HG03521 (cell line): ENCODE results near the gene BRAP.
"Not testable (repeated sequence)": the region's sequence is repeated elsewhere in the genome, so short reads cannot be mapped to it uniquely, and the experiment has no call there.

Experiments
- ATAC-seq: cut with Tn5 transposase; IDR thresholded peaks from one replicate; pipeline ENCODE4 v1.9.1; 2021; ENCODE audit warnings: mild to moderate bottlenecking, moderate library complexity; ENCODE audit not compliant: unreplicated experiment

The BRAP gene

DNA sequence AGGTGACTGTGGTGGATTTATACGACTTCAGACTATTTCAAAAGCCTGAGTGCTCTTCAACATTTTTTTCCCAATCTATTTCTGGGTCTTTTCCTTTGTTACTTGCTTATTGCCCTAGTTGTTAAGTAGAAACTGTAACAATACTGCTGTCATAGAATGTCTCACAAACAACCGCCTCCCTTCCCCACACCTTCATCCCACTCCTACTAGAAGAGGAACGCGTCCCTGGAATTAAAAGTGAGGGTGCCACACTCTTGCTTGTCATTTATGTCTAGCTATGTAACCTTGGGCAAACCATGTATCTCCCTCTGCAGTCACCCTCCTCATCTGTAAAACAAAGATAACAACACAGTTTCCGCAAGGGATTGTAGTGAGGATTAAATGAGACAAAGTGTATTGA is 8.6 kb downstream of the BRAP start:
- ATAC-seq: no peak

DNA sequence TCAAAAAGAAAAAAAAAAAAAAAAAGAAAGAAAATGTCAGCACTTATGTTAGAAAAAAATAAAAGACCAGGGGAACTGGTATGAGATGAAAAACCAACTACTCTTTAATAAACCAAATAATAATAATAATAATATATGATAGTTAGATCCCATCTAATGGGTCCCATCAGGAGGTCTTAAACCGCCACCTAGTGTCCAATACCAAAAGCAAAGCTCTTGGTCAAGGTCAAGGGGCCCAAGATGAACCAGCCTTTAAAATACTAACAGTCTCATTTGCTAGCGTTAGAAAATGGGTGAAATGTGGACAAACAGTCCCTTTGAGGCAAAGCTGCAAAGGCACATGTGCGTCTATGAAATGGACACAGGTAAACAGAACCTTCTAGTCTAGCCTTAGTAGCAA is 12.3 kb downstream of the BRAP start:
- ATAC-seq: no peak

DNA sequence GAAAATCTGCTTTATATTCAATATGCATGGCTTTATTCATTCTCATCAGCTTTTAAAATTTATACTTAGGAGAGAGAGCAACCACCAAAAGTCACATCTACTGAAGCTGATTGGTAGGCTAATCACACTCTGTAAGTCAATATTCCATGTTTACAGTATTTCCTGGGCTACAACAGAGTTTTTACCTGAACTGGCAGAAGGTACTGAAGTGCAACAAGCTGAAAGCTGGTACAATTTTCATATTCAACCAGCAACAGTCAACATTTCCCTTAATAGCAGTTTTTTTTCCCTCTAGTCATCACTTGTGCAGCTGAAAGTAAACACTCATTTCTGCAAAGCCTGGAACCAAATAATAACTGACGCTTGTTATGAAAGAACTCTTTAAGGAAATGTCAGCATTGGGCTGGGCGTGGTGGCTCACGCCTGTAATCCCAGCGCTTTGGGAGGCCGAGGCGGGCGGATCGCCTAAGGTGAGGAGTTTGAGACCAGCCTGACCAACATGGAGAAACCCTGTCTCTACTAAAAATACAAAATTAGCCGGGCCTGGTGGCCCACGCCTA is 12.9 kb downstream of the BRAP start:
- no peak for ATAC-seq

DNA sequence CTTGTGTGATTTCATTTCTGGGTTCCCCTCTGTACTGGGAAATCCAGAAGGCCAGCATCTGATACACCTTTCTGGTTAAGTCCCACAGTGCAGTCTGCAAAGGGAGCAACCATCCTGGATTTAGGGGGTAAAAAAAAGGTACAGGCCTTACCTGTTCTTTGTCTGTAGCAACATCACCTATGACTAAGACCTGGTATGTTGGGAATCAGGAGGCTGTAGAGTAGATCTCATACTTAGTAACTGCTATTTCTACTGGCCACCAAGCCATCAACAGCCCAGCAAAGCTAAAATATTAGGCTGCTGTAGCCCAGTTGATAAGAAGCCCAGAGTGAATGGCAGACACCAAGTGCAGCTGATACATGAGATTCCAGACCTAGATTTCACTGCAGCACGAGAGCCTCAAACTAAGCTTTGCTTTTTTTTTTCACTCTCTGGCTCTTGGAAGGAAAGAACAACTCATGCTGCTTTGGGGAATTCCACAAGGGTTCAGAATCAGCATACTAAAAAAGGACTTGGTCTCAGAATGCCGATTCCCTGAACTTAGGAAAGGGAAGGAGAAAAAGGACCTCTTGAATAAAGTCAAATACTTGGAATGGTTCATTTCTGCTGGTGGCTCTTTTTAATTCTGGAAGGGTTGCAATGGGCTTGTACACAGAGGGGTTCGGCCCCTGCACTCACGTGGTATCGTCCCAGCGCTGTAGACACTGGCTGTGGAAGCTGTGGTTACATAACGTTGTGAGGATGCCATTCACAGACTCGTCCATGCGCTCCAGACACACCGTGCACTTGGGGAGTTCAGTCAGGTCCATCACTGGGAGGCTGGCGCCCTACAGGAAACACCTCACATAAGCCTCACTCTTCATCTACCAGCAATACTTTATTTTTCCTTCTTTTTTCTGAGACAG is 20.5 kb downstream of the BRAP start:
- no peak for ATAC-seq

DNA sequence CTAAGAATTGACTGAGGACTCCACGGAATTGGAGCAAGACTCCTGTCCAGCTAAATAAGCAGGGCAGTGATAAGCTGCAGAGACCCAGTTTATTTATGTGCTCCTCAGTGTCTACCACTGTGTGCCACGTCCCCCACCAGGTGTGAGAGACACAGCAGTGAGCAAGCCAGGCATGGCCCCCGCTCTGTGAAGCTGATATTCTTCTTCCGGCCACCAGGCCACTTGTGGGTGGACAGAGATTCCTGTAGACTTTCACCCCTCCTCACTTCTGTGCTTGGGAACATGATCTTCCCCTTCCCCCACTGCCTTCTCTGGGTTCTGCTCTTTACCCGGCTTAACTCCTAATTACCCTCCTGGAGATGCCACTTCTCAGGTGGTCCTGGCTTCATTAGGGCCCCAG is 21.3 kb downstream of the BRAP start:
- no peak for ATAC-seq

DNA sequence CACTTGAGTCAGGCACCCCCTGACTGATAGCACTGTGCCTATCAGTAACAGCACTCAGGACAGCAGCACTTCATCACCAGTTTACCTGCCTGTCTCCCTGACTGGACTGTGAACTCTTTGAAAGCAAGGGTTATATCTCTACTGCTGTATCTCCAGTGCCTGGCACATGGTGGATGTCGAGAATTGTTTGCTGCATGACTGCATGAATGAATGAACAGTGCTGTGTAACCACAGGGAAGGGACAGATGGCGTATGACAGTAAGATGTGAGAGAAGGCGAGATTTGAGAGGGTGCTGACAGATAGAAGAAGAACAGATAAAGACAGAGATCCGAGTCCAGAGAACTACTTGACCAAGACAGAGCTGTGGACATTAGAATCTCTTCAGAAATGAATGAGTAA is 29.7 kb downstream of the BRAP start:
- ATAC-seq: no peak

DNA sequence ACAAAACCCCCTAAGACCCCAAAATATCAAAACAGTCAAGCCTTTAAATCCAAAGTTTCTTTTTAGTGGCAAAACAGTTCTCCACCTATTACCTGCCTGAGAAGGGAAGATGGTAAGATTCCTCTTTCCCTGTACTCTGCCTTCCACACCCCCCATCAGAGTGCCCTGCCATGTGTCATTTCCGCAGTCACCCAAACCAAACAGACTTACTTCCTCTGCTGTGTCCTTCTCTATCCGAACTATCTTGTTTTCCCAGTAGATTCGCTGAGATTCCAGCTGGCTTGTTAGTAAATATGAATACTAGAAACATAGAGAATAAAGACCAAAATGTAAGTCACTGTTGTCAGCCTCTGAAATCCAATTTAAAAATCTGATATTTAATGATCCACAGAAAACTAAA is 30.4 kb downstream of the BRAP start:
- no peak for ATAC-seq

DNA sequence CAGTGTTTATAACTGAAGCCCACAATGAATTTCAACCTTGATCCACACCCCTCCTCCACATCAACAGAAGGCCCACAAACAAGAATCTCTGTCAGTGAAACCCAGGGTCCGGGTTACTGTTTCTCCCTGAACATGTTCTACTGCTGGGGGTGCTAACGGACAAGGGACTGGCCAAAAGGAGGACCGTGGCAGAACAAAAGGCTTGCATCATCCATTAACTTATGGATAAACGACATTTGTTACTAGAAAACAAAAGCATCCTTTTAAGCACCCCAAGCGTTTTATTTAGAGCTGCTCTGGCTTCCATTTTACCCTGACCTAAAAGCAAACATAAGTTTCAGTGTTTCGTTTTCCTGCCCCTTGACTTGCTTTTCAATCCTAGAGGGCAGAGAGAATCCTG is 32.2 kb downstream of the BRAP start:
- no peak for ATAC-seq

DNA sequence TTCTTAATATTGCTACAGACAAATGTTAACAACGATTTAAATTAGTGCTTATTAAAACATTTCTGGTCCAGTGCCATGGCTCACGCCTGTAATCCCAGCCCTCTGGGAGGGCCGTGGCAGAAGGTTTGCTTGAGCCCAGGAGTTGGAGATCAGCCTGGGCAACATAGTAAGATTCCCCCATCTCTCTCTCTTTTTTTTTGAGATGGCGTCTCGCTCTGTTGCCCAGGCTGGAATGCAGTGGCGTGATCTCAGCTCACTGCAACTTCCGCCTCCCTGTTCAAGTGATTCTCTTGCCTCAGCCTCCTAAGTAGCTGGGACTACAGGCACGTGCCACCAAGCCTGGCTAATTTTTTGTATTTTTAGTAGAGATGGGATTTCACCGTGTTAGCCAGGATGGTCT is 33.2 kb downstream of the BRAP start:
- not testable (repeated sequence) for ATAC-seq

DNA sequence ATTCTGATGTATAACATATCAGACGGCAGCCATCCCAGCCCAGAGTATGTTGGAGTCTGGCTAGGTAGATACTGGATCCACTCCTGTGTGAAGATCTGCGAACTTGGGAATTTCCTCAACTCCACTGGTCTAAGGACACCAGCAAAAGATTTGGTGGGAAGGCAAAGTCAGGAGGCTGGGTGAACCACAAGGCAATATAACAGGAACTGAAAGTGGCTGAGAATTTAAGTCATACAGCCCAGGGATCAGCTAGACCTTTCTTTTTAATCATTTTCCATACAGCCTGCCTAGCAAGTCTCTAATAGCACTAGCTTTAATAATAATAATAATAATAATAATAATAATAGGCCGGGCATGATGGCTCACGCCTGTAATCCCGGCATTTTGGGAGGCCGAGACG is 34.8 kb downstream of the BRAP start:
- no peak for ATAC-seq

DNA sequence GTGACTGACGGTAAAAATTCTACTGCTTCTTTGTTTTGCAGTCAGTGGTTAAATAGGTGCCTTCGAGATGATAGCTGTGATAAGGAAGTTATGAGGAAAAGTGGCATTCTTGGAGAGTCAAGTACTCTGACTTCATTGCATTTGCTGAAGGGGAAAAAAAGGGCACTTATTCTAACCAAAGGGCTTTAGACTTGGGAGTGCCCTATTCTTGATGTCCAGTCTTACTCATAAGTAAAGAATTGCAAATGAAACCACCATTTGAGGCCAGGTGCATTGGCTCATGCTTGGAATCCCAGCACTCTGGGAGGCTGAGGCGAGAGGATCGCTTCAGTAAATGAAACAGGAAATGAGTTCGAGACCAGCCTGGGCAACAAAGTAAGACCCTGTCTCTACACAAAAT is 40.3 kb downstream of the BRAP start:
- no peak for ATAC-seq

DNA sequence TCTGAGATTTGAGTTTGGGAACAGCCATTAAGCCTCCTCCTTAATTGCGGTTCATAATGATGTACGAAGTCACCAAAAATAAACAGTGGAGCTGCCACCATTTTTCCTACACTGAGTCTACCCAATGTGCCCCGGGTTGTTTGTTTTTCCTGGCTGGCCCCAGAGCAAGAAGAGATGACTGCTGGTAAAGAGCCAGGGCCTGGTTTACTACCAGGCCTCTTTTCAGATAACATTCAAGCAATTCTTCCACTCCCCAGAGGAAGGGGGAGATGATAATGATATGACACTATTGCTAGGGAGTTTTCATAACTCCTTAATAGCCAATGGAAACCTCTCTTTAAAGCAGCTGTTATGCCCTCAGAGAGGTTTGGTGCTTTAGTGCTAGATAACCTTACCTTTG is 42.3 kb downstream of the BRAP start:
- ATAC-seq: no peak

DNA sequence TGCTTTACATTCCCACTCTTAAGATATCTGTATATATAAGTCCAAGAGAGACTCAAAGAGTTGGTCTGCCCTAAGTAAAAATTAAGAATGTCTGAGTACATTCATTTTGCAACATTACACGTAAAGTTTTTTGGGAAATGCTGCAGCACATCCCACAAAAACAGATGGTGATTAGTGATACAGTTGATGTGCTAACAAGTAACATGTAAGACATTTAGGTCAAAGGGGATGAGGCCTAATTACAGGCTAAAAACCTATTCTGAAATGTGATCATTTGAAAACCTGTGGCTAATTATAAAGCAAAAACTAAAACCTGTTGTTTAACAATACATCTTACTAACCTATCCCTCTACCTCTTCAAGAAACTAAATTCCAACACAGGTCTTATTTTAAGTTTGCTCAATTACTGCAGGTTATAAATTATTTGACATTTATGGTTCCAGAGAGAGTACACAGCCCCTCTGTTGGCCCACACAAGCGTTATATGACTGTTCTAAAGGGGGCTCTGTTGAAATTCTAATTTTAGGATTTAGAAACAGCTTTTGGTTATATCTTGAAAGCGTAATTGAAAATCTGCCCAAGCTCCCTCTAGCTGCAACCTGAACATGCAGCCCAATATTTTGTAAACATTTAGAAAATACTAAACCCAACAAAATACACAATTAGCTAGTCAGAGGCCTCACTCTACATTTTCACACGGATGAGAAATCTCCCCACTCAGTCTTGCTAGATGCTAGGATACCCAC is 42.9 kb downstream of the BRAP start:
- ATAC-seq: no peak

DNA sequence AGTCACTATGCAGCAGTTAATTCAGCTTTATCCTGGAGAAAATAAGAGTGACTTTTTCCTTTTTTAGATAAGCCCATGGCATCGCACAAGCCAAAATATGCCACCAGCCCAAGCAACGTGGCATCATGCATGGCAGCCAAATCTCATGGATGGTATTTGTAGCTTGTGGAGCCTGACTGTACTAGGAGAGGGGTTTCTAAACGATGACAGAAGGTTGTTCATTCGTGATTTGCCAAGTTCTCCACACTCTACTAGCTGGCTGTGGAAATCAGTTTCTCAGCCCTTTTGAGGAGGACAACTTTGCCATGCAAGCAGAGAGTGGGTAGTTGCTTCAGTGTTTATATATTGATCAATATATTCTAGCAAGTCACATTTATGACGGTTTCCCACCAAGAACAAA is 45.2 kb downstream of the BRAP start:
- no peak for ATAC-seq

DNA sequence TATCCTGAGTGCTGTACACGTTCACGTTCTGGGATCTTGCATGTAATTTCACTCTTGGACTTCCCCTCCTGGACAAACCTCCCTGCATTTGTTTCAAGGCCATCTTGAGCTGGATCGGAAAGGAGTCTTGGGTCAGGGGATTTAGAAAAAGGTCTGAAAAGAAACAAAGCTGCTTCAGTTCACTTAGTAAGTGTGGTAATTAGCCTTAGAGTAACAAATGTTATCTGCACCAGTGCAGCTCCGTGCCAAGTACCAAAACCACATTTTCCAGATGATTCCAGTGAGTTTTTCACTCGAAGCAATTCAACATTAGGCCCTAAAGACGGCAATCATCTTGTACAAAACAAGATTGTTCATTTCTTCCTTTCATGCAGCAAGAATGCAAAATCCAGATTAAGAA is 47.2 kb downstream of the BRAP start:
- no peak for ATAC-seq

DNA sequence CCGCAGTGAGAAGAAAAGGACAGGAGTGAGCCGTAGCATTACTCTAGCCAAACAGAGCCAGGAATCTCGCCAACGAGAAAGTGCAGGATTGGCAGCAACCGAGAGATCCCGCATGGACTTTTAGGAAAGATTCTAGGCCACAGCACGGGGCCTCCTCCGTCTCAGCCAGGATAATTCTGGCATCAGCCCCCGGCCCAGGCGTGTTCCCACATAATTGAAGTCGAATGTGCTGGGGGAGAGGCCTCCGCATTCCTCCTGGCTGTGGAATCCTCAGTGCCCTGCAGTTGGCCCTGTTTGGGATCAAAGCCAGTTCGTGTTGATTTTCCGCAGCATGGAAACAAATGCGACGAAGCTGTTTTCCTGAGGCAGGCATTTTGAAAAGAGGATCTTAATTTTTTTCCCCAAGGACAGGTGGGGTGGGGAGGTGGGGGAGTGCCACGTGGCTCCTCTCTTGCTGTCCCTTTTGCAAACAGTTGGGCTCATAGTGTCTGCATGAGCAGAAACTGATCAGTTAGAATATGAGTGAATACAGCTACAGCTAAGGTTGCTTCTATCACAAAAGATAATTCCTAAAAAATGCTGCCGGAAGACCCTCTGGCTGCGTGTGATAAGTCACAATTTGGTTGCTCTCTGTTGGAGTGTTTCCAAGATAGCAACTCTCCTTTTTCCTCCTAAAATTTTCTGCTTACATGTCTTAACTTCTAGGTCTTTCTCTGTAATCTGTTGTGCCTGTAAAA is 49.4 kb downstream of the BRAP start:
- no peak for ATAC-seq

DNA sequence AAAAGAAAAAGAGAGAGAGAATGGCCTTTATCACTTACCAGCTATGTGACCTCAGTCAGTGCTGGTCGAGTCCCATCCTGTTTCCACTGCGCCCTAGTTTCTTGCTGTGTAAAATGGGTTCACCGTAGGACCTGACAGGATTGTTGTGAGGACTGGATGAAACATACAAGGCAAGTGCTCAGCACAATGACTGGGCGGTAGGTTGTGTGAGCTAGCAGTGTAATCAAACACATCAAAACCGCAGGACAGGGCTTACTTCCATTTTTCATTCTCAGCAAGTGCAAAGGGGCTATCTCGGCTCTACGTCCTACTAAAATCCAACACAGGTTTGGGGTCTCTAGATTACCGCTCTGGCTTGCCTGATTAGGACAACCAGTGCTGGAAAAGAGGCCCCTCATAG is 50.2 kb downstream of the BRAP start:
- ATAC-seq: no peak

DNA sequence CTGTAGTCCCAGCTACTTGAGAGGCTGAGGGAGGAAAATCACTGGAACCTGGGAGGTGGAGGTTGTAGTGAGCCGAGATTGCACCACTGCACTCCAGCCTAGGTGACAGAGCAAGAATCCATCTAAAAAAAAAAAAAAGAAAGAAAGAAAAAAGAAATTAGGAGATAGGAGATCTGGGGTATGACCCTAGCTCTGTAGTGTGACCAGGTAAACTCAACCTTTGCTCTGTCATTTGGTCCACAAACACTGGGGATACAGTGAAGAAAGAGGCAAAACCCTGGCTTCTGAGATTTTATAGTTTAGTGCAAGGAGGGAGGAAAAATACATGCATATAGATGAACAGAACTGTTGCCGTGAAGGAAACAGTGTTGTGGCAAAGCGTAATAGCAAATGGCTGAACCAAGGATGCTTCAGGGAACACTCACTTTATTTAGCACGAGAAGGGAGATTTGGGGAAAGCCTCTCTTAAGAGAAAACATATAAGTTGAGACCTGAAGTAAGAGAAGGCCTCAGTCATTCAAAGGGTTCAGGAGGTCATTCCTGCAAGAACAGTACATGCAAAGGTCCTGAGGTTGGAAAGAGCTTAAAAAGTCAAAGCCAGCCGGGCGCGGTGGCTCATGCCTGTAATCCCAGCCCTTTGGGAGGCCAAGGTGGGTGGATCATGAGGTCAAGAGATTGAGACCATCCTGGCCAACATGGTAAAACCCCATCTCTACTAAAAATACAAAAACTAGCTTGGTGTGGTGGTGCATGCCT is 57.1 kb downstream of the BRAP start:
- ATAC-seq: no peak

DNA sequence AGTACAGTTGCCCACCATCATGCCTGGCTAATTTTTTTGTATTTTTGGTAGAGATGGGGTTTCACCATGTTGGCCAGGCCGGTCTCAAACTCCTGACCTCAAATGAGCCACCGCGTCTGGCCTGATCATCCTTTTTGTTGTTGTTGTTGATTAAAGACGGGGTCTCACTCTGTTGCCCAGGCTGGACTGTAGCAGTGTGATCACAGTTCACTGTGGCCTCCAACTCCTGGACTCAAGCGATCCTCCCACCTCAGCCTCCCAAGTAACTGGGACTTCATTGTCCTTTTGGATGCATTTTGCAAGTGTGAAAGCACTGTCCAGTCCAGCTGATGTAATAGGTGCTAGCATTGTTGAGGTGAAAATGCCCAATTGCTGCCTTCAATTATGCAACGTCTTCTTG is 59.5 kb downstream of the BRAP start:
- no peak for ATAC-seq

DNA sequence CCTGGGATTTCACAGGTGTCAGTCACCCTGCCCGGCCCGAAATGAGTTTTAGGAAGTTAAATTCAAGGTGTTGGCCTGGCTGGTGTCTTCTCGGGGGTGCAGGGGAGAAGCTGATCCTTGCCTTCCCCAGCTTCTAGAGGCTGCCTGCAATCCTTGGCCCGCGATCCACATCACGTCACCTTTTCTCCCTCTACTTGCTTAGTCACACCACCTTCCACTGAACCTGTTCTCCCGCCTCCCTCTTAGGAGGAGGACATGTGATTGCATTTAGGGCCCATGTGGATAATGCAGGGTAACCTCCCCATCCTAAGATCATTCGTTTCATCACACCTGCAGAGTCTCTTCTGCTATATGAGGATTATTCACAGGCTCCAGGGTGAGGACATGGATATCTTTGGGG is 61.2 kb downstream of the BRAP start:
- ATAC-seq: no peak

DNA sequence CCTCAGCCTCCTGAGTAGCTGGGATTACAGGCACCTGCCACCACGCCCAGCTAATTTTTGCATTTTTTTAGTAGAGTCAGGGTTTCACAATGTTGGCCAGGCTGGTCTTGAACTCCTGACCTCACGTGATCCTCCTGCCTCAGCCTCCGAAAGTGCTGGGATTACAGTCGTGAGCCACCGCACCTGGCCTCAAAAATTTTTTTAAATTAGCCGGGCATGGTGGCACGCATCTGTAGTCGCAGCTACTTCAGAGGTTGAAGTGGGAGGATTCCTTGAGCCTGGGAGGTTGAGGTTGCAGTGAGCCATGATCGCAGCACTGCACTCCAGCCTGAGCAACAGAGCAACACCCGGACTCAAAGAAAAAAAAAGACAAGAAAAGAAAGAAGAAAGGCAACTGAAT is 67.9 kb downstream of the BRAP start:
- not testable (repeated sequence) for ATAC-seq
